Measurements from ENCODE around the gene FAM186B. TPM values are rescaled to one million over a fixed set of nuclear protein-coding genes. Genes with fewer than 3 reads are reported as not detected.
A peak's percentile ranks its signal among the peaks of the same experiment; 100 is the strongest.

The FAM186B gene
- total and polyA plus RNA-seq, 2 of the 13 experiments (the other 11 are each of a cell fraction or from before 2014, with no cell fraction given): 0.07 to 0.20 TPM

GRCh38 chr12:49642370-49642802 is 36.9 kb upstream of the FAM186B start (continued):
- TF ChIP-seq MED8 (CRISPR knock-in tag; IDR thresholded peaks at IDR 0.05; ENCODE audit: insufficient replicate concordance) (no peak), ZNF274 (CRISPR knock-in tag; IDR thresholded peaks at IDR 0.05) (0 out of 2 replicates have a peak, but pooled peaks have one; percentile 73), JARID2 (CRISPR knock-in tag; IDR thresholded peaks at IDR 0.05; ENCODE audit: insufficient replicate concordance) (no peak), ZMAT3 (CRISPR knock-in tag; conservative IDR thresholded peaks at IDR 0.05) (0 out of 2 replicates have a peak, but pooled peaks have one; percentile 56), ETV6 (CRISPR knock-in tag; conservative IDR thresholded peaks at IDR 0.05) (peak; percentile 27; the same call in 1 of the 2 replicates), GABPA (IDR thresholded peaks at IDR 0.05; ENCODE audit: low read depth, low read length) (no peak), GABPA (CRISPR knock-in tag; IDR thresholded peaks at IDR 0.05; ENCODE audit: low read depth) (peak; percentile 54), NAIF1 (CRISPR knock-in tag; IDR thresholded peaks at IDR 0.05; ENCODE audit: borderline replicate concordance) (no peak), FOXM1 (CRISPR knock-in tag; IDR thresholded peaks at IDR 0.05) (no peak), MTERF4 (CRISPR knock-in tag; IDR thresholded peaks at IDR 0.05) (no peak), DDIT3 (CRISPR knock-in tag; IDR thresholded peaks at IDR 0.05) (no peak), ZNF280B (CRISPR knock-in tag; IDR thresholded peaks at IDR 0.05; ENCODE audit: borderline replicate concordance) (no peak; the same call in 1 of the 2 replicates), ZNF597 (CRISPR knock-in tag; IDR thresholded peaks at IDR 0.05) (no peak), ZNF709 (CRISPR knock-in tag; IDR thresholded peaks at IDR 0.05) (no peak), HMG20B (CRISPR knock-in tag; conservative IDR thresholded peaks at IDR 0.05) (no peak), ZNF570 (CRISPR knock-in tag; IDR thresholded peaks at IDR 0.05; ENCODE audit: borderline replicate concordance) (no peak), GABPB1 (CRISPR knock-in tag; IDR thresholded peaks at IDR 0.05) (peak; percentile 66), MAFF (IDR thresholded peaks at IDR 0.05; ENCODE audit: low read depth, low read length) (no peak), SMAD3 (CRISPR knock-in tag; IDR thresholded peaks at IDR 0.05) (no peak), ZNF839 (CRISPR knock-in tag; IDR thresholded peaks at IDR 0.05; ENCODE audit: borderline replicate concordance) (no peak), MTA3 (CRISPR knock-in tag; IDR thresholded peaks at IDR 0.05) (no peak), RXRB (CRISPR knock-in tag; IDR thresholded peaks at IDR 0.05; ENCODE audit: borderline replicate concordance) (peak; percentile 64; the same call in 1 of the 2 replicates), CREB1 (IDR thresholded peaks at IDR 0.05) (0 out of 2 replicates have a peak, but pooled peaks have one; percentile 9), CREB1 (CRISPR knock-in tag; IDR thresholded peaks at IDR 0.05) (no peak), KDM5A (IDR thresholded peaks at IDR 0.05; ENCODE audit: borderline replicate concordance, low read length) (no peak), POLR2A (IDR thresholded peaks at IDR 0.05; ENCODE audit: insufficient read depth in 1 of 2, low read depth in 2 of 2, low read length in 2 of 2) (peak; percentile 63 to 65)
